GM21717 (cell line): ENCODE results near the gene IGF2BP3.

Experiments
- ATAC-seq: cut with Tn5 transposase; IDR thresholded peaks from one replicate; pipeline ENCODE4 v1.9.1; 2021; ENCODE audit warnings: mild to moderate bottlenecking, moderate library complexity; ENCODE audit not compliant: unreplicated experiment

The IGF2BP3 gene

DNA sequence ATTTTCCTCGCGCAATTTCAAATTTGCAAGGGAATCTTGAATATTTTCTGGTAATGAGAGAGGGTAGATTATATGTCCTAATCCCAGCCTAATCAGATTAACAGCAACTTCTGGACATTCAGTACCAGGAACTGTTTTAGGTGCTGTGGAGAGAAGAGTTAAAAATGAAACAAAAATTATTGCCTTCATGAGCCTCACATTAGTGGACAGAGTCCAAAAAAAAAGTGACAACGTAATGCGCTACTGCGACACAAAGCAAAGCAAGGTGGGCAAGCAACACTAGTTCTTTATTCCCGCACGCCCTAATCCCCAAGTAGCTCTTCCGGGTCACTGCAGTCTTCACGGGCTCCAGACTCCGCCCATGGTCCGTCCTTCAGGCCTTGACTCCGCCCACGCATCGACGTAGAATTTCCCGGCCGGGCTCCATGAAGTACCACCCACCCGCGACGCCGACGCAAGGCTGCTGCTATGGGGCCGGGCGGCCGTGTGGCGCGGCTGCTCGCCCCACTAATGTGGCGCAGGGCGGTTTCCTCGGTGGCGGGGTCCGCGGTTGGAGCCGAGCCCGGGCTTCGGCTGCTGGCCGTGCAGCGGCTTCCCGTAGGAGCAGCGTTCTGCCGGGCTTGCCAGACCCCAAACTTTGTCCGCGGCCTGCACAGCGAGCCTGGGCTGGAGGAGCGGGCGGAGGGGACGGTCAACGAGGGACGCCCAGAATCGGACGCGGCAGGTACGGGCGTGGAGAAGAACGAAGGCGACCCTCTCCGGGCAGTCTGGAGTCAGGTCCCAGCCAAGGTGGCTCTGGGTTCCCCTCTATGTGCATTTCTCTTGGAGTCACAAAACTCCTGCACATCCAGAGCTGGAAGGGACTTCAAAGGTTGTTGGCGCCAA lies 171.2 kb downstream of the IGF2BP3 start, which contains the start of gene MALSU1:
Gene MALSU1 (plus strand): TSS at position 455 of the 885 bp plus-strand sequence. CDS start 14 bp downstream, at position 469.
- ATAC-seq: peak; percentile 99

DNA sequence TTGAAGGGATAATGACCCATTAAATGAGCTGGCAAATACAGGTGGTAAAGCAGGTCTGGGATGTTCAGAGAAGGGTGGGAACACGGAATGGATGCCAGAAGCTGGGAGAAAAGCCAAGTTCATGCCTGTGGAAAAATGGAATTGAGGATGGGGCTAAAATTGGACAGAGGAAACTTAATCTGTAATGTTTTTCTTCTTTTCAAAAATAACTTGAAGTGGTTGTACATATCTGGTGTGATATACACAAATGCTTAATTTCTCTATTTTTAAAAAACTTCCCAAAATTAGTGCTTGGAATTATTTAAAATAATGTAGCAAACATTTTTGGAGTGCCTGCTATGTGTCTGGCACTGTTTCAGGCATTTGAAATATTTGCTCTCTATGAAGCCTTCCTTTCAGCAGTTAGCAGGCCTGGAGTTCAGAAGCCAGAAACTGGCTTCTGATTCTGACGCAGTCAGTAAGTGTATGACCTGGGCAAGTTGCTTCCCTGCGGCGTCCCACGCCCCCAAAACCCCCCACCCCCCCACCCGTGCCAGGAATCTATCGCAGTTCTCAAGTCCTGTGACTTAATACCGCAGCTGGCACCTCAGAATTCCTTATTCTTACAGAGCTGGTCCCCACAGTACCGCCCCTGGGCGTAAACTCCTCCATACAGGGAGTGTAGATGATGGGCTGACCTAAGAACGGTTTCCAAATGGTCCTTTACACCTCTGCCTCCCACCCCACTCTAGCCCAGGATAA lies 172.0 kb downstream of the IGF2BP3 start:
- no peak for ATAC-seq

DNA sequence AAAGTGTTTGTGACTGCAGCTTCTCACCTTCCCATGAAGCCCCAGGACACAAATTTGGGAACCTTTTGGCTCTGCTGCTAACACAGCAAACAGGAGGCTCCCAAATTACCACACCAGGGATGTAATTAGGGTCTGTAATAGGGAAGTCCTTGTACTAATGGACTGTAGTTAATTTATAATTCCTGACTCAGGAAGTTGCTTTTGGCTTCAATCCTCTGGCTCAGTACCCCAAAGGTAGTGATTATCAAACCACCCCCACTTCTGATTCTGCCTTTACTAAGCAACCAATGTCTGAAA lies 174.9 kb downstream of the IGF2BP3 start:
- no peak for ATAC-seq

DNA sequence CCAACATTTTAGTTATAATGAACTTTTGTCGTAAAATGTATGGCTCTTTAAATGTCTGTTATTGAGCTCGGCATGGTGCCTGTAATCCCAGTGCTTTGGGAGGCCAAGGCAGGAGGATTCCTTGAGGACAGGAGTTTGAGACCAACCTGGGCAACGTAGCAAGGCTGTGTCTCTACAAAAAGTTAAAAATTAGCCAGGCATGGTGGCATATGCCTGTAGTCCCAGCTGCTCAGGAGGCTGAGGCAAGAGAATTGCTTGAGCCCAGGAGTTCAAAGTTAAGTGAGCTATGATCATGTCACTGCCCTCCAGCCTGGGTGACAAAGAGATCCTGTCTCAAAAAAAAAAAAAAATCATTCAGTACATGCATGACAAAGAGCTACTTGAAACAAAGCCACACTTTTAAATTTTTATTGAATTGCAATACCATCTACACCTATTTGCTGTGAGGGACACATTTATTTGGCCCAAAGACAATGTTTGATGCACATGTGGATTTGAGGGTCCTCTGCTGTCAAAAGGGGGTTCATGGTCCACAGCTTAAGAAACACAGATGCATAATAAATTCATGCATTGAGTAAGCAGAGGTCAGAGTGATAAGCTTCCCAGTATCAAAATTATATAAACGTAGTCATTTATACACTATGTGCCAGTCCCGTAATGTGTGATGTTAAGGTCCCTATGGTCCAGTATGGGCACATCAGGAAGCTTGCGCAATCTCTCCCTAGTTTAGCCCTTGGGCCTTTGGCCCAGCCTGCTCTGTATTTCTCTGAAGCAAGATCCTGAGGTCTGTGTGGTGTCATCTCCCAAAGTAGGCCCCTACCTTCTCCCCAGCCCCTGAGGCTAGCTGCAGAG lies 175.5 kb downstream of the IGF2BP3 start:
- ATAC-seq: no peak

DNA sequence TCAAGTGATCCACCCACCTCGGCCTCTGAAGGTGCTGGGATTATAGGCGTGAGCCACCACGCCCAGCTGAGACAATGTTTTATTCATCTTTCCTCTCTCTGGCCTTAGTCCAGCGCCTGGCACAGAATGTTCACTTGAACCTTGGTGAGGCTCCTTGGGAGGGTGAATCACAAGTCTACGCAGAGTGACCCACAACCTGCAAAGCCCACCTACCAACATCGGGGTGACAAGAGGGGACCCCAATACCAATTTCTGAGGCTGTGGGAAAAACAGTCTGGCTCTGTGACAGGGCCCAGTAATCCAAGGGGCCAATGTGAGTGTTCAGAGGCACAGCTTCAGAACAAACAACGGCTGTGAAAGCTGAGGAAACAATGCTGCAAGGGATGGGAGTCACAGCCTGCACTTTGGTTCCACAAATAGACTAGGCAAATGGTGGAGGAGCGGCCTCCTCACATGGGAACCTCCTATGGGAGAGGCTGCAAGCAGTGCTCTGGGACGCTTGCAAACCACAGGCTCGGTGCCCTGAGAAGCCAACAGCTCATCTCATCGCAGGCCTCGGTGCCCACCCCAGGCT lies 176.7 kb downstream of the IGF2BP3 start:
- no peak for ATAC-seq

DNA sequence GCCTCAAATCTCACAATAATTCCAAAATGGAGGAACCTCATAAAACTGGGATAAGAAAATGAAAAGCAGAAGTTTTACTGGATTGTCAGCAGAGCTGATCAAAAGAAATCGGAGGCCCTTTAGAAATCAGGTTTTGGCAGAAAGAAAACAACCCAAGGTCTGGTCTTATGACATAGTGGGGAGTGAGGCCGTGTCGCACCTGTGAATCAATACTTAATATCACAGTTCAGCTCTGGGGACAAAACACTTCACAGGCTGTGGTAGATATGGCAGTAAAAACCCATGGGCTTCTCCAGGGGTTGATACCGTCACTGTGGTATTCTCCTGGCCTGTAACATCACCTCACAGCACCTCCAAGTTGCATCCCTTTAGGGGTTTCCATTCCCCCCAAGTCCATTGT lies 177.7 kb downstream of the IGF2BP3 start:
- no peak for ATAC-seq

DNA sequence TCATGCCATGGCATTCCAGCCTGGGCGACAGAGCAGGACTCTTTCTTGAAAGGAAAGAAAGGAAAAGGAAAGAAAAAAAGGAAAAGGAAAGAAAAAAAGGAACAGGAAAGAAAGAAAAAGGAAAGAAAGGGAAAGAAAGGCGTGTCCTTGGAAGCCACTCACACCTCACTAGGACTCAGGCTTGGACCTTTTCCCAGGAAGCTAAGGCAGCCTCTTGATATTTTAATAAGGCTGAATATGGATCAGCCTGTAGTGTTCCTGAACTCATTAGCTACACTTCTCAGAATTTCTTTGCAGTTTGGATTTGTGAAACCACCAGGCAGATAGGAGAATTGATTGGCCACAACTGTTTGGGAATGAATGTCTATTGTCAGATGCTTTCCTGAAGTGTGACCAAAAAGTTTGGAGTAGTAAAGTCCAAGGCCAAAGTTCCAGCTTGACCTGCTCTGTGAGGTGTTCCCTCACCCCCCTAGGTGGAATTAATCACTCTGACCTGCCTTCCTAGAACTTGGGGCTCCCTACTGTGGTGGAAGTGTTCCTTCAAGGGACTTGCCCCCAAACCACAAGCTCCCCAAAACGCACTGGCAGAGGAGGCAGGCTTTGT lies 178.2 kb downstream of the IGF2BP3 start:
- no peak for ATAC-seq

DNA sequence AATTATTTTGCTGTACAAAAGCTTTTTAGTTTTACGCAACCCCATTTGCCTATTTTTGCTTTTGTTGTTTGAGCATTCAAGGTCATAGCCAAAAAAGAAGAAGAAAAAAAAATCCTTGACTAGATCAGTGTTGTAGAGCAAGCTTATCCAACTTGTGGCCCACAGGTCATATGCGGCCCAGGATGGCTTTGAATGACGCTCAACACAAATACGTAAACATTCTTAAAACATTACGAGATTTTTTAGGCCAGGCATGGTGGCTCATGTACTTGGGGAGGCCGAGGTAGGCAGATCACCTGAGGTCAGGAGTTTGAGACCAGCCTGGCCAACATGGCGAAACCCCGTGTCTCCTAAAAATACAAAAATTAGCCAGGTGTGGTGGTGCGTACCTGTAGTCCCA lies 179.3 kb downstream of the IGF2BP3 start:
- no peak for ATAC-seq

DNA sequence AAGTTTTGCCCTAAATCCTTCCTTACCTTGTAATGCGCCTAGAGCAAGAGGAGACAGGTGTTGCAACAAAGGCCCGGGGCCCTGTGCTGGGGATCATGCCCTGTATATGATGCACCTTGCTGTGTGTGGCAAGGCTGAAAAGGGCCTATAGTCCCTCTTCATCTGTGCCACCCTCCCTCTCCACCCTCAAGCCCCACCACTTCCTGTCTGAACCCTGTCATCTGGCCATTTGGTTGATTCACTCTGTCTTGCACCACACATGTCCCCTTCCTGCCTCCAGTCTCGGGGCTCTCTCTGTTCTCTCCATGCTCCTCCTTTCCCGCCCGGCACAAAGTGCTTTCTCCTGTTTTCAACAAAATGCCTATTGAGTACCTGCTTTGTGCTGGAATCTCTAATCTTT lies 182.7 kb downstream of the IGF2BP3 start:
- no peak for ATAC-seq

DNA sequence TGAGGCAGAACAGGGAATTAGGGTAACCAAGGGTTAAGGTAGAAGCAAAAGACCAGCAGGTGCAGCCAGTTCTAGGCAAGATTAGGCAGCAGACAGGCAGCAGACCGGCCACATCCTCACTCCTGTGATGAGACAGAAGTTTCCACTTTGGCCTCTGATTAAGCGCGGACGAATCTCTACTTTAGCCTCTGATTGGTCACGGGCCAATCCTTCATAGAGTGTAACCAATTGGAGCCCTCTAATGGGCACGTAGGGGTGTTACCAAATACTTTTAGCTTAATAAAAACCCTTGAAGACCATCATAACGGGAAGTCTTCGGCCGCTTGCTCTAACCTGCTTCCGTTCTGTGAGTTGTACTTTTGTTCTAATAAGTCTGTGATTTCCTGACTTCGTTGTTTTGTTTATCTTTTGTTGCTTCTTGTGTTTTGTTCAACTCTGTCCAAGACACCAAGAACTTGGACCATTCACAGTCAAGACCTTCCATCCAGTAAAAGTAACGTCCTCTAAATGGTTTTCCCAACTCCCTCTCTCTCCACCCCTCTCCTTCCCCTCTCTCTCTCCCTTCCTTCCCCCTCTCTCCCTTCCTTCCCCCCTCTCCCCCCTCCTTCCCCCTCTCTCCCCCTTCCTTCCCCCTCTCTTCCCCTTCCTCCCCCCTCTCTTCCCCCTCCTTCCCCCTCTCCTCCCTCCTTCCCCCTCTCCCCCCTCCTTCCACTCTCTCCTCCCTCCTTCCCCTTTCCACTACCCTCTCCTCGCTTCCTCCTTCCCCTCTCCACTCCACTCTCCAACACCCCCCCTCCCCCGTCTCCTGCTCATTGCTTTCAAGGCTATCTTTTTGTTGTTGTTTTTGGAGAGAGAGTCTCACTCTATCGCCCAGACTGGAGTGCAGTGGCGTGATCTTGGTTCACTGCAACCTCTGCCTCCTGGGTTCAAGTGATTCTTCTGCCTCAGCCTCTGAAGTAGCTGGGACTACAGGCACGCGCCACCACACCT lies 184.3 kb downstream of the IGF2BP3 start:
- no peak for ATAC-seq

DNA sequence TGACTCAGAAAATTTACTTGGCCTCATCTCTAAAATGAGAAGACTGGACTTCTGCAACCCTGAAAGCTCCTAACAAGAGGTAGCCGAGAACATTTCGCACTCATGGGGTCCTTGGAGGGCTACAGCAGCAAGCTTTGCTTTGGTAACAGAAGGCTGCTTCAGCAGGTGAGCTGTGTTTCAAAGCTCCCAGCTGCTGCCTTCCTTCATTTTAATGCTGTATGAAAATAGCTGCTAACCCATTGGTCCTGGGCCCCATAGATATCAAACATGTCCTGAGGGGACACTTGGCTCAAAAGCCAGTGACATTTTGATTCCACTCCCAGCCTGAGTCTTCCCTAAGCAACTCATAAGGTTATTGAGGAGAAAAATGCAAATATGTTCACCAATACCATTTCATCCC lies 185.4 kb downstream of the IGF2BP3 start:
- ATAC-seq: no peak

DNA sequence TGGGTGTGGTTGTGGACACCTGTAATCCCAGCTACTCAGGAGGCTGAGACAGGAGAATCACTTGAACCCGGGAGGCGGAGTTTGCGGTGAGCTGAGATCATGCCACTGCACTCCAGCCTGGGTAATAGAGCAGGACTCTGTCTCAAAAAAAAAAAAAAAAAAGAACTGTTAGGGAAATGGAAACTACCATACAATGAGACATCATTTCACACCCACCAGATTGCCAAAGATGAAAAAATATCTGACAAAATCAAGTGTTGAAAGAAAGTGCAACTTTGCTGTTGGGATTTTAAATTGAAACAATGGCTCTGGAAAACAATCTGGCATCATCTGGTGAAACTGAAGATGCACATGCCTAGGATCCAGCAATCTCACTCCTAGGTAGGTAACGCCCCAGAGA lies 187.2 kb downstream of the IGF2BP3 start:
- ATAC-seq: no peak

DNA sequence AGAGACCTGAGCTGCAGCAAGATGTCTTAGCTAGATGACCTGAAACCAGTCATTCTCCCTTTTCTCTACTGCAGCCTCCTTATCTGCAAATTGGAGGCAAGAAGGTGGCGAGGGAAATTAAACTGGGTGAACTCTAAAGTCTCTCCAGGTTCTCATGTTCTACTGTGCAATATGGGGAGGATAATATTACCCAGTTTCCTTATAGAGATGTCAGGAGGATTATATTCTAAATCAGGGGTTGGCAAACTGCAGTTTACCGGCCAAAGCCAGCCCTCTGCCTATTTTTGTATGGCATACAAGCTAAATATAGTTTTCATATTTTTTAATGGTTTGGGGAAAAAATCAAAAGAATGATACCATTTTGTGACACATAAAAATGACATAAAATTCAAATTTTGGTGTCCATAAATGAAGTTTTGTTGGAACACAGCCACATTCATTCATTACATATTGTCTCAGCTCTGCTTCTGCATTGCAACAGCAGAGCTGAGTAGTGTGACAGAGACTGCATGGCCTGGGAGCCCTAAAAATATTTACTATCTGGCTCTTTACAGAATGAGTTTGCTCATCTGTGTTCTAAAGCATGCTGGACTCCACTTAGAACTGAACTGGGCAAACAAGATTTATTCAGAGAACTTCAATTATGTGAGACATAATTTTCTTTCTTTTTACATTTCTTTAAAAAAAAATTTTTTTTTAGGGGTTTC lies 190.3 kb downstream of the IGF2BP3 start:
- no peak for ATAC-seq

DNA sequence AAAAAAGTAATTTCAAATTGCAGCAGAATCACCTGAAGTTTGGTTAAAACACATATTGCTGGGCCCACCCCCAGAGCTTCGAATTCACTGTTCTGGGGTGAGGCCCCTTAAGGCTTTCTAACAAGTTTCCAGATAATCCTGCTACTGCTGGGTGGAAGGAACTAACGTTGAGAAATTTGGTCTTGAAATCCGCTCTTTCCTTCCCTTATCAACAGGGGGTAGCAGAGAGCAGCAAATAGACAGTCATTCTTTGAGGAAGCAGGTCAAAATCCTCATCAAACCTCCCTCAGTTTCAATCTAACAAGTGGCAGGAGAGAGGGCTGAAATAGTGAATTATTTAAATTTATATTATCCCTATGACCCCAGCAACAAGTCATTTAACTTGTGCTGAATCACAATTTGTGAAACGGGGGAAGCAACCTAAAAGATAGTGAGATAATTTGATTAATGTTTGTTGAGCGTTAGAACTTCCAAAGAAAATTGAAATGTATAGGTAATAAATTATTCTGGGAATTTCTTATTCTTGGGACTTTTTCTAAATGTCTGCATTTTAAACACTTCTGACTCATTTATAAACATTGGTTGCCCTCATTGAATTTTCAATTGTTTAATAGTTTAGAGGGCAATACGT lies 192.8 kb downstream of the IGF2BP3 start:
- no peak for ATAC-seq

DNA sequence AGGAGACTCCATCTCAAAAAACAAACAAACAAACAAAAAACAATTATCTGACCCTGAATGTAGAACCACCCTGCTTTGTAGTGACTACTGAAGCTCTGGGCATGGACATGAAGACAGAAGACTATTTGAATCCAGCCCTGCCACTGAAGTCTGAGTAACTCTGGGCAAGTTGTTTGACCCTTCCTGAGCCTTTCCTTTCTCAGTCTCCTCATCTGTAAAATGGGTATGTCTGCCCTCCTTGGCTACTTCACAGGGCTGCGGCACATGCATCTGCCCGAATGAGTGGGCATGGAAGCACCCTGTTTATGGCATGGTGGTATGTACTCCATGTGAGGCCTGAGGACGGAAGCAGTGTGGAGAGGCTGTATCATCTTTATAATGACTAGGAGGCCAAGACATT lies 193.3 kb downstream of the IGF2BP3 start:
- no peak for ATAC-seq

DNA sequence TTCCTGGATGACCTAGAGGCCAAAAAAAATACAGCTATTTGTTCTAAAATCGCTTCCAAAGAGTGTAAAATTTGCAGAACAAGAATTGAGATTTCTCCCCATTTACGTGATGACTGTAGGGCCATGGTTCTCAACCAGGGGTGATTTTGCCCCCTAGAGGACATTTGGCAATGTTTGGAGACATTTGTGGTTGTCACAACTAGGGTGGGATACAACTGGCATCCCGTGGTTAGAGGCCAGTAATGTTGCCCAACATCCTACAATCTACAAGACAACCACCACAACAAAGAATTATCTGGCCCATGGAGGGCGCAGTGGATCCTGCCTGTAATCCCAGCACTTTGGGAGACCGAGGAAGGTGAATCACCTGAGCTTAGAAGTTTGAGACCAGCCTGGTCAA lies 193.9 kb downstream of the IGF2BP3 start:
- ATAC-seq: no peak

DNA sequence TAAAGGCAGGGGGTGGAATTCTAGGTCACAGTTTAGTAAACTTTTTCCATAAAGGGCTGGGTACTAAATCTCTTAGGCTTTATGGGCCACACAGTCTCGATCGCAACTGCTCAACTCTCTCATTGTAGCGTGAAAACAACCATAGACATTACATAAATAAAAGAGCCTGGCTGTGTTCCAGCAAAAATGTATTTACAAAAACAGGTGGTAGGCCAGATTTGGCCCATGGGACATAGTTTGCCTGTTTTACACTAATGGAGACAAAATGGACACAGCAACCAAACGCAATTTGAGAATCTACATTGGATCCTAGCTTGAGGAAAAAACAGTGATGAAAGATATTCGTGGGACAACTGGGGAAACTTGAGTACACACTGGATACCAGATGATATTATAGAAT lies 194.4 kb downstream of the IGF2BP3 start:
- no peak for ATAC-seq

DNA sequence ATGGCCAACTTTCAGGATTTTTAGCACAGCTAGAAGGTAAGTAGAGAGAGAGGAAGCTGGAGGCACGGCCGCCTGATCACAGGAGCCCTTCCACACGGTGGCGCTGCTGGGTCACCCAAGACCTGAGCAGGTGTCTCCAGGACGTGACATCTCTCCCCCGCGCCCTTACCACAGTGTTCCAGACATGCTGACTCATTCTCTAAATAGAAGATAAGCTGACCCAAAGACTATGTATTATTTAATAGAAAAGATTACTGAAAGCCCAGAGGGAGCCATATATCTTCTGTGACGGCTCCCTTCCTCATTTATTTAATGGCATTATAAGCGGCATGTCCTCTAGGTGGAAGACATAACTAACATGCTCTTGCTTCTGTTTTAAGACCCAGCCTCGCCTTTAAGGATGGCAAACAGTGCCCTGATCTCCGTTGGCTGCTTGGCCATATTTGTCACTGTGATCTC lies 197.1 kb downstream of the IGF2BP3 start:
- peak; percentile 97 for ATAC-seq
